Stimulated activated CD4-positive, alpha-beta T cell treated with anti-CD3 and anti-CD28 coated beads, Interleukin-1b, Interleukin-23, amount 100 ng/mL, for 24 hours (primary cell): Measurements from ENCODE around the gene BMP7.
"Not testable (repeated sequence)": the region's sequence is repeated elsewhere in the genome, so short reads cannot be mapped to it uniquely, and the experiment has no call there.

ENCODE experiments used
- DNase-seq, 4 experiments: peaks; one replicate each; pipeline ENCODE4 v3.0.0-alpha.2; 2020; ENCODE audit warnings: low read depth in 4 of 4, low spot score in 1 of 4

BMP7 gene

GRCh38 chr20:57267158-57267821 is 849 bp upstream of the BMP7 start:
- DNase-seq = no peak

- no peak for DNase-seq
Measured at GRCh38 chr20:57265997-57266290, 497 bp downstream of the BMP7 start.

GRCh38 chr20:57265336-57265996 is 975 bp downstream of the BMP7 start:
- no peak for DNase-seq

GRCh38 chr20:57264908-57265335 is 1.5 kb downstream of the BMP7 start:
- not testable (repeated sequence) for DNase-seq

GRCh38 chr20:57263801-57264792 is 2.3 kb downstream of the BMP7 start:
- no peak for DNase-seq

GRCh38 chr20:57262784-57263609 is 3.4 kb downstream of the BMP7 start:
- no peak for DNase-seq

- DNase-seq = no peak
Measured at GRCh38 chr20:57262301-57262700, 4.1 kb downstream of the BMP7 start.

- DNase-seq = no peak
Measured at GRCh38 chr20:57261457-57262251, 4.8 kb downstream of the BMP7 start.

GRCh38 chr20:57260934-57261333 is 5.5 kb downstream of the BMP7 start:
- DNase-seq = no peak

GRCh38 chr20:57259938-57260921 is 6.2 kb downstream of the BMP7 start:
- no peak for DNase-seq

GRCh38 chr20:57259121-57259937 is 7.1 kb downstream of the BMP7 start:
- no peak for DNase-seq

GRCh38 chr20:57257701-57258453 is 8.6 kb downstream of the BMP7 start:
- no peak for DNase-seq

- no peak for DNase-seq
Measured at GRCh38 chr20:57256908-57257307, 9.5 kb downstream of the BMP7 start.

- DNase-seq = no peak
Measured at GRCh38 chr20:57256205-57256604, 10.2 kb downstream of the BMP7 start.

- no peak for DNase-seq
Measured at GRCh38 chr20:57255183-57255582, 11.3 kb downstream of the BMP7 start.

- no peak for DNase-seq
Measured at GRCh38 chr20:57252559-57253162, 13.8 kb downstream of the BMP7 start.

GRCh38 chr20:57251949-57252348 is 14.5 kb downstream of the BMP7 start:
- DNase-seq = no peak
